ENCODE results near the gene HPCAL1.

DNA sequence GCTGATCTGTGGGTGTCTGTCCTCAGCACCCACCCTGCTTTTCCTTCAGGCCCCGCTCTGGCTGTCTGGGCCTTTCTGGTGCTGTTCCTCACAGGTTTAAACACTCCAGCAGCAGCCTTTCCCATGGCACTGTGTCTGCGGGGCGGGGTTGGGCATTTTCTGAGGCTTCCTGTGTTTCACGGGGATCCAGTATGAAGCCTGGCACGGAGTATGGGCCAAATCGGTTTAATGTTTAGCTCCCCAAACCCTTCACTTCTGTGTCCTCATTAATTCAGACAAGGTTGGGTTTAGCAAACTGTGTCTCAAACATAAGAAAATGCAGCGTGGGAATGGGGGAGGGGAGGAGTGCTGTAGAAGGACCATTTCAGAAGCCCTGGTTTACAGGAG lies 44.9 kb downstream of the HPCAL1 start:
- TF ChIP-seq, protein P1, sequence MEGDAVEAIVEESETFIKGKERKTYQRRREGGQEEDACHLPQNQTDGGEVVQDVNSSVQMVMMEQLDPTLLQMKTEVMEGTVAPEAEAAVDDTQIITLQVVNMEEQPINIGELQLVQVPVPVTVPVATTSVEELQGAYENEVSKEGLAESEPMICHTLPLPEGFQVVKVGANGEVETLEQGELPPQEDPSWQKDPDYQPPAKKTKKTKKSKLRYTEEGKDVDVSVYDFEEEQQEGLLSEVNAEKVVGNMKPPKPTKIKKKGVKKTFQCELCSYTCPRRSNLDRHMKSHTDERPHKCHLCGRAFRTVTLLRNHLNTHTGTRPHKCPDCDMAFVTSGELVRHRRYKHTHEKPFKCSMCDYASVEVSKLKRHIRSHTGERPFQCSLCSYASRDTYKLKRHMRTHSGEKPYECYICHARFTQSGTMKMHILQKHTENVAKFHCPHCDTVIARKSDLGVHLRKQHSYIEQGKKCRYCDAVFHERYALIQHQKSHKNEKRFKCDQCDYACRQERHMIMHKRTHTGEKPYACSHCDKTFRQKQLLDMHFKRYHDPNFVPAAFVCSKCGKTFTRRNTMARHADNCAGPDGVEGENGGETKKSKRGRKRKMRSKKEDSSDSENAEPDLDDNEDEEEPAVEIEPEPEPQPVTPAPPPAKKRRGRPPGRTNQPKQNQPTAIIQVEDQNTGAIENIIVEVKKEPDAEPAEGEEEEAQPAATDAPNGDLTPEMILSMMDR (IDR thresholded peaks at IDR 0.05): no peak
- TF ChIP-seq POLR2A (IDR thresholded peaks at IDR 0.05): no peak

All from adrenal gland (tissue), 5 donors.